HG03378 (cell line): ENCODE results near the gene OVOL3.
A peak's percentile ranks its signal among the peaks of the same experiment; 100 is the strongest.
"Not testable (repeated sequence)": the region's sequence is repeated elsewhere in the genome, so short reads cannot be mapped to it uniquely, and the experiment has no call there.

Source experiments
- ATAC-seq: cut with Tn5 transposase; IDR thresholded peaks from one replicate; pipeline ENCODE4 v1.9.1; 2021; ENCODE audit warnings: mild to moderate bottlenecking, moderate library complexity; ENCODE audit not compliant: unreplicated experiment

OVOL3 gene

DNA sequence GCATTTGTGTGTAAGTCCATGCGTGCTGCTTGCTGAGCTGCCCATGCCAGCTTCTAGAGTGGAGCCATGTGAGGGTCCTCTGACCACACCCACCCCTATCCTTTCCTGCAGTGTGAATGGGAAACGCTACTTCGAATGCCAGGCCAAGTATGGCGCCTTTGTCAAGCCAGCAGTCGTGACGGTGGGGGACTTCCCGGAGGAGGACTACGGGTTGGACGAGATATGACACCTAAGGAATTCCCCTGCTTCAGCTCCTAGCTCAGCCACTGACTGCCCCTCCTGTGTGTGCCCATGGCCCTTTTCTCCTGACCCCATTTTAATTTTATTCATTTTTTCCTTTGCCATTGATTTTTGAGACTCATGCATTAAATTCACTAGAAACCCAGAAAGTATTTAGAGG is 14.6 kb downstream of the OVOL3 start:
- no peak for ATAC-seq

DNA sequence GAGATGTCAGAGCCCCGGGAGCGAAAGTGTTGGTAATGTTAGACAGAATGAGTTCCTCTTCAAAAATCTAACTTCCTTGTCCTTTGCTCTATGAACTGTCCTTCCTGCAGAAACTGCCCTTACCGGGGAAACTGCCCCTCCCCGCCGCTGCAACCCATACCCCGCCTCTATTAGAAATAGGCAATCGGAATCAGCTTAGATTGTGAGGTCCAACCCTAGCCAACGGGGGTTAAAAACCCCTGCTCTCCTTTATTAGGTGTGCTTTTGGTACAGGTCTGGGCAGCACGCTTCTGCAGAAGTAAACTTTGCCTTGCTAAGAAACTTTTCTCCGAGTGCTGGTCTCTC is 17.4 kb downstream of the OVOL3 start:
- no peak for ATAC-seq

DNA sequence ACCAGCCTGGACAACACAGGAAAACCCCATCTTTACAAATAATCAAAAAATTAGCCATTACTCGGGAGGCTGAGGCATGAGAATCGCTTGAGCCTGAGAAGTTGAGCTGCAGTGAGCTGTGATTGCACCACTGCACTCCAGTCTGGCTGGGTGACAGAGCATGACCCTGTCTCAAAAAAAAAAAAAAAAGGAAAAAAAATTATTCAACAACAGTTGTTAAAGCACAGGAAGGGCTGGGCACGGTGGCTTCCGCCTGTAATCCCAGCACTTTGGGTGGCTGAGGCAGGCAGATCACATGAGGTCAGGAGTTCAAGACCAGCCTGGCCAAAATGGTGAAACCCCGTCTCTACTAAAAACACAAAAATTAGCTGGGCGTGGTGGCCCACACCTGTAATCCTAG is 20.3 kb downstream of the OVOL3 start:
- not testable (repeated sequence) for ATAC-seq

DNA sequence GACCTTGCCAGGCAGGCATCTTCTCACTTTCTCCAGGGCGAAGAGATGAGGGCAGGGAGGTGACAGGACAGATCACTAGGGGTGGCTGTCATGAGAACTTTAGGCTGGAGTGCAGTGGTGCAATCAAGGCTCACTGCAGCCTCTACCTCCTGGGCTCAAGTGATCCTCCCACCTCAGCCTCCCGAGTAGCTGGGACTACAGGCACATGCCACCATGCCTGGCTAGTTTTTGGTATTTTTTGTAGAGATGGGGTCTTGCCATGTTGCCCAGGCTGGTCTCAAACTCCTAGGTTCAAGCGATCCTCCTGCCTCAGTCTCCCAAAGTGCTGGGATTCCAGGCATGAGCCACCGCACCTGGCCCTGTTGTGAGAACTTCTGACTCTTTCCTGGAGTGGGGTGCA is 23.9 kb downstream of the OVOL3 start:
- ATAC-seq, result not testable (repeated sequence)

DNA sequence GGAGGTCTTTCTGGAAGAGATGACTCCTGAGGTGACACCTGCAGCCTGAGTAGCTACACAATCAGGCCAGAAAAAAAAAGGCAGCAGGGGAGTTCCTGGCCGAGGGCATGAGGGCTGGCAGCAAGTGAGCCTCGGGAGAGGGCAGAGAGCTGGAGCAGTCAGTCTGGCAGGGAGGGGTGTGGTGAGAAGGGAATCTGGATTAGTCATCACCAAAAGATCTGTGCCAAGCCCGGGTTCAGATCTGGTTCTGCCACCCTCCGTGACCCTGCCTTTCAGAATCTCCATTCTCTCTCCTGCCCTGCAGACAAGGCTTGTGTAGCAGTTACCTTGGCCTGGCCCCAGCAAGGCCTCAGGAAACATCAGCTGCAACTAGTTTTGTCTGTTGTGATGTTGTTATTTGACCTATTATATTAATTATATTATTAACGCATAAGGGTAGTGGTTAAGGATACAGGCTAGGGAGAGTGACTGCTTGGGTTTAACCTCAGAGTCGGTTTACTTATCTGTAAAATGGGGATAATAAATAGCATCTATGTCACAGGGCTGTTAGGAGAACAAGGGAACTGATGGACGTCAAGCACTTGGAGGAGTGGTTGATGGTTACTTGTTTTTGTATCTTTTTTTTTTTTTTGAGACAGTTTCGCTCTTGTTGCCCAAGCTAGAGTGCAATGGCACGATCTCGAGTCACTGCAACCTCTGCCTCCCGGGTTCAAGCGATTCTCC is 26.2 kb downstream of the OVOL3 start:
- ATAC-seq, result no peak

DNA sequence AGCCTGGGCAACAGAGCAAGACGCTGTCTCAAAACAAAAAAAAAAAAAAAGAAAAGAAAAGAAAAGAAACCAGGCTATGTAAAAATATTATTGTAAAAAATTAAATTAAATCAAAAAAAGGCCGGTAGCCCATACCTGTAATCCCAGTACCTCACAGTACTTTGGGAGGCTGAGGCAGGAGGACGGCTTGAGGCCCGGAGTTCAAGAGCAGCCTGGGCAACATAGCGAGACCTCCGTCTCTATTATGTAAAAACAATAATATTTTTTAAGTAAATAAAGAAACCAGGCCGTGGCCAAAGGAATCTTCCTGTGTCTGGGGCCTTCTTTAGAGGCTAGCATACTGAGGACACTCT is 28.2 kb downstream of the OVOL3 start:
- no peak for ATAC-seq

DNA sequence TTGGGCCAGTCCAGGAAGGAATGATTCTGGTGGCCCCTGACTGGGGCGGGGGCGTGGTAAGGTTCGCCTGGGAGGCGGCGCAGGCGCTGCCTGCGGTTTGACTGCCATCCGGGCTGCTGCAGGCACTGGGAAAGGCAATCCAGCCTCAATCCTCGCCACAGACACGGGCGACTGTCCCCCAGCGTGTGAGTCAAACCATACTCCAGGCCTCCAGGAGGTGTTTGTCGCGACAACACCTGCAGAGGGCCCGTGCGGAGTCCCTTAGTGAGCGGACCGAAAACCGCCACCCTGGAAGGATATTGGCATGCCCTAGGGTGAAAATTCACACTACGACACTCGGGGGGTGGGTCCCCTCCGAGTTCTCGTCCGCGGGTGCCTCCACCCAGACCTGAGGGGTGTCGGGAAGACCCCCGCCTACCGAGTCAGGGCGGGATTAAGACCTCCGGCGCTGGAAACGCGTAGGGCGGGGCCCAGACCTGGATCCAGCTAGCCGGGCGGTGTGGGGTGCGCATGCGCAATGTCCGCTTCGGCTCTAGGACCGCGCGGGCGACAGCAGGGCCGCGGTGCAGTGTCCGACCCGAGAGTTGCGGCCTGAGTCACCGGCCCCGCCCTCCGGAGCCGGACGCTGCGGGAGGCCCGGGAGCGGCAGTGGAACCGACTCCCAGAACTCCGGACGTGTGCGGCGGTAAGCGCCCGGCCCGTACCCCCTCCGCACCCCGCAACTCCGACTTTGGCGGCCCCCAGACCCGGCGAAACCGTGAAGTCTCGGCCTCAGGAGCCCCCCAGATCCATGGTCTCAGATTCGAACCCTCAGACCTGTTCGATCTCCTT is 28.7 kb downstream of the OVOL3 start, which contains the start of gene CAPNS1:
TSS of gene CAPNS1 (plus strand) at position 594 of the 831 bp plus-strand sequence. CDS start 946 bp downstream, outside the sequence.
- ATAC-seq, result peak; percentile 77

DNA sequence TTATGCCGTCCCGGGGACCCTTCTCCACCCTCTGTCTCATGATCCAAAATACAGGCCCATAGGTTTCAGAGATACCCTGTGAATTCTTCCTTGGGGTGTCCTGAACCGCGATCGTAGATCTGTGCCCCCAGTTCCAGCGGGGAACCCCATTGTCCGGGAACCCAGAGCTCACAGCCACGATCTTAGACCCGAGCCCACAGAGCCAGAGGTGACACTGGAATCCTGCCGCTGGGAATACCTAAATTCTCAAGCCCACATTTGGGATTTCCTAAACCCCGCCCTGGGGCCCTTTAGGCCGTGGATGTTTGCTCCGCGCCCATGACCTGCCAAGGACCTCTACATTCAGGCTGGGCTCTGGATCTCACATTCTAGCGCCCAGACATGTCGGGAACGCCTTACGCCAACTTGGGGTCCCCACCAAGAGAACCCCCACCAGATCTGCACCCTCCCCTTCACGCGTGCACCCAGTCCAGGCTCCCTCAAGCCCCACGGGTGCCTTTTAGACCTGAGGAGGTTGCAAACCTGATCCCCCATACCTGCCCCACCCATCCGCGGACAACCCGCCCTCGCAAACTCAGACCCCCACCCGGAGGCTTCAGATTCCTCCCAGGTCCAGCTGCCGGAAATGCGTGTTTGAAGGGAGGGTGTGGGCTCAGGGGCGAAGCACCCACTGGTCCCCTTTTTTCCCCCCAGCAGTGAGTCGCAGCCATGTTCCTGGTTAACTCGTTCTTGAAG is 29.5 kb downstream of the OVOL3 start:
- no peak for ATAC-seq

DNA sequence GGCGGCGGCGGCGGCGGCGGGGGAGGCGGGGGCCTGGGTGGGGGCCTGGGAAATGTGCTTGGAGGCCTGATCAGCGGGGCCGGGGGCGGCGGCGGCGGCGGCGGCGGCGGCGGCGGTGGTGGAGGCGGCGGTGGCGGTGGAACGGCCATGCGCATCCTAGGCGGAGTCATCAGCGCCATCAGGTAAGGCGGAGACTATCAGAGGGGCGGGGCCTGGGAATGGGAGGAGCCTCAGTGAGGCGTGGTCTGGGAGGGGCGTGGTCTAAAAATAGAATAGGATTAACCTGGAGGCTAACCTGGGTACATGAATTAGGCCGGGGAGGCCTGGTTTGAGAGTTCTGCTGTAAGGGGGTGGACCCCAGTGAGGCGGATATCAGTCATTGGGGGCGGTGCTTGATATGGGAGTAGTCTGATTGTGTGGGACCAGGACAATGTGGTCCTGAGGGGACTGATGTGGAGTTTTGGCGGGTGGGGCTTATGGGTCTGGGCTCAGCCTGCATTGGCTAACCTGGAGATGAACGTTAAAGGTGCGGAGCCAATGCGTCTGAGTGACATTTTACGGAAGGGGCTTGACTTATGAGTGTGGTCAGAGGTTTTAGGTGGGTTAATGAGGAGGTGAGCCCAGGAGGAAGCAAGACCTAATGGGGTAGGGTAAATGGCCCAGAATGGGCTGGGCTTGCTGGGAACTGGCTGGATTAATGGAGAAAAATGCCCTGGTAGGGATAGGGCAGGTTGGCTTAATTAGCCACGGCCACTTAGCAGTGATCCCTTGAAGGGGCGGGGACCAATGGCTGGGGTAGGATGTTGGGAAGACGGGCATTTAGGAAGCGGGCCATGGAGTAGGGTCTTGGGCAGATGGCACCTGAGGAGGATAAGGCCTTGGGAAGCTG is 30.3 kb downstream of the OVOL3 start:
- ATAC-seq, result peak; percentile 44

DNA sequence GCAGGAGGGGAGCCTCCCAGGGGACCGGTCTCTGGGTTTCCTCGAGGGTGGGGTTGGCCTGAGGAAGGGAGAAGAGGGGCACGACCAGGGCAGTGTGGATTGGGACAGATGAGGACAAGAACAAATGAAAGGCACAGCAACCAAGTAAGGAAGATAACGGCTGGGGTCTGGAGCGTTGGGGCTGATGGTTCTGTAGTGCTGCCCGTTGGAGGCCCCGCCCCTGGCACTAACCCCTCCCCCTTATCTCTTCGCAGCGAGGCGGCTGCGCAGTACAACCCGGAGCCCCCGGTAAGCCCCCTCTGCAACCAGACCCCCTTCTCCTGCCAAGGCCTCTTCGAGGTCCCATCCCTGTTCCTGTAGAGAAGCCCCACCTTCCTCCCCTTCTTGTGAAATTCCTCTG is 31.1 kb downstream of the OVOL3 start:
- no peak for ATAC-seq

DNA sequence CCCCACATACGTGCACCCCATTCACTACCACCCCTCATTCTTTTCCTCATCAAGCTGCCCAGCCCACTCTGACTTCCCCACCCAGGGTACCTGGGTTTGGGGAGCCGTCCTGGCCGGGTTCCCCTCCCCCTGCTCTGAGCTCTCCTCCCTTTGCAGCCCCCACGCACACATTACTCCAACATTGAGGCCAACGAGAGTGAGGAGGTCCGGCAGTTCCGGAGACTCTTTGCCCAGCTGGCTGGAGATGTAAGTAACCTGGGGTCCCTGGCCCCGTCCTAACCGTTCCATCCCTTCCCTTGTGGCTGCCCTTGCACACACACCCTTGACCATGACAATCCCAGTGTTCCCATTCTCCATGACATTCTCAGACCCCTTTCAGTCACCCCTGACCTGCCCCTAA is 31.6 kb downstream of the OVOL3 start:
- ATAC-seq, result no peak

DNA sequence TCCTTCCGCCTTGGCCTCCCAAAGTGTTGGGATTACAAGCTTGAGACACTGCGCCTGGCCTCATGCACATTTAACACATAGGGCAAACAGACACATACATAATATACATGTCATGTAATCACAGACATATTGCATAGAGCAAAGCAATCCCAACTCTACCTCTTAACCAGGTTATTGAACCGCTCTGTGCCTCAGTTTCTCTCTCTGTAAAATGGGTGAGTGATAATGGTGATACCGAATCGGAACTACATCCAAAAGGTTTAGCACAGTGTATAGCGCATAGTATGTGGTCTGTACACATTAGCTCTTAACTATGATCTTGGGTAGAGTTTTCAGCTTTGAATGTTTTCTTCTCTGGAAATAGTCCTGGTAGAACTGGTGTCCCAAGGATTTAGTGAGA is 33.7 kb downstream of the OVOL3 start:
- no peak for ATAC-seq

DNA sequence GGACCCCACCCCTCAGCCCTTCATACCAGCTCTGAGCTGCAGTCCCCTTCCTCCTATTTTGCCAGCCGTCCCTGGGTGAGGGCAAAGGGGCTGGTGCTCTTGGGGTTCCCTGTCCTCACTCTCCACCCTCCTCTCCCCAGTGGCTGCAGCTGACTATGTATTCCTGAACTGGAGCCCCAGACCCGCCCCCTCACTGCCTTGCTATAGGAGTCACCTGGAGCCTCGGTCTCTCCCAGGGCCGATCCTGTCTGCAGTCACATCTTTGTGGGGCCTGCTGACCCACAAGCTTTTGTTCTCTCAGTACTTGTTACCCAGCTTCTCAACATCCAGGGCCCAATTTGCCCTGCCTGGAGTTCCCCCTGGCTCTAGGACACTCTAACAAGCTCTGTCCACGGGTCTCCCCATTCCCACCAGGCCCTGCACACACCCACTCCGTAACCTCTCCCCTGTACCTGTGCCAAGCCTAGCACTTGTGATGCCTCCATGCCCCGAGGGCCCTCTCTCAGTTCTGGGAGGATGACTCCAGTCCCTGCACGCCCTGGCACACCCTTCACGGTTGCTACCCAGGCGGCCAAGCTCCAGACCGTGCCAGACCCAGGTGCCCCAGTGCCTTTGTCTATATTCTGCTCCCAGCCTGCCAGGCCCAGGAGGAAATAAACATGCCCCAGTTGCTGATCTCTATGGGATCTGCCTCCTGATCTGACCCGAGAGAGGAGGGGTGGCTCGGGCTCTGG is 38.9 kb downstream of the OVOL3 start:
- no peak for ATAC-seq

DNA sequence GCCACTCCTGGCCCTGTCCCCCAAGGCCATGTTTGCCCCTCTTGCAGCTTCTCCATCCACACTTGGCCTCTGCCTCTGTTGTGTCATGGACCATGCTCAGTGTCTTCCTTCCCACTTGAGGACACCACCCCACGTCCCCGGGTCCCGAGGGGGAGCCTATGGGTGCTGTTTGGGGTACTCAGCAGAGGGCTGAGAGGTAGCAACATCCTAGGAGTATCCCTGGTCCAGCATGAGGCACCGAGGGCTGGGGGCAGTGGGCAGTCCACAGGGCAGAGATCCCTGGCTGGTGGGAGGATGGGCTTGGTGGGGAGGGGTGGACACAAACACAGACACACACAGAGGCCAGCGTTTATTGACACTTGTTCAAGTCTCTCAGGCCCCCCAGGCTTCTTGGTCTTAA is 39.6 kb downstream of the OVOL3 start:
- no peak for ATAC-seq

DNA sequence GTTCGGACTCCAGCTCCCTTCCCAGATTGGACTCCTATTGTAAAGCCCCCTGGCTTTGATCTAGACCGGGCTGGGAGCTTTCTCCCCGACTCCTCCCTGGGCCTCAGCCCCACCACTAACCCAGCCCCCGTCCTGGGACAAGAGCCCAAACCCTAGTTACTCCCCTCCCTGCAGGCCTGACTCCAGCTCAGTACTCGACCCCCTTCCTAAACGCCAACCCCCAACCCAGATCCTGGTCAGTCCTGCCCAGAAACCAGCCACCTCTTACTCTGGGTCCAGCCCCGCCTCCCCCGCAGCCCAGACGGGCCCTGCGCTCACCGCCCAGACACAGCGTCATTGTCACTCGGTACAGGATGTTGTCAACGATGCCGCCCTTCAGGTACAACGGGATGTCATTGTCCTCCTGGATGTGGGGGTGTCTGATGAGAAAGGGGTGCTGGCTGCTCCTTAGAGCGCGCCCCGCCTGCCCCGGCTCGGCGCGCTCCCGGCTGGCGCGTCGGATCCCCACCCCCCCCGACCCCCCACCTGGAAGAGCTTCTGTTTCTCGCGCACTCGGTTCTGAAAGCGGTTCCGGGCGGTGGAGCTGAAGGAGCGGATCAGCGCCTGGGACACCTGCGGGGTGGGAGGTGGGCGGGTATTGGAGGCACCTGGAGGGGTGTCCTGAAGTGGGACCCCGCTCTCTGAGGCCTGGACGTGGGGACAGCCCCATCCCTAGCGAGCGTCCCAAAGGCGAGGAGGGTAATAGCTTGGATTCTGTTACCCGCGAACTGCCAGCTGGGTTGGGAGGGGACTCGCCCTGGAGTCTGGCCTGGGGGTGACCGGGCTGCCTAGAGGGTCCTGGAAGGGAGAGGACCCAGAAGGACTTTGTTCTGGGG is 40.4 kb downstream of the OVOL3 start:
- ATAC-seq, result no peak

DNA sequence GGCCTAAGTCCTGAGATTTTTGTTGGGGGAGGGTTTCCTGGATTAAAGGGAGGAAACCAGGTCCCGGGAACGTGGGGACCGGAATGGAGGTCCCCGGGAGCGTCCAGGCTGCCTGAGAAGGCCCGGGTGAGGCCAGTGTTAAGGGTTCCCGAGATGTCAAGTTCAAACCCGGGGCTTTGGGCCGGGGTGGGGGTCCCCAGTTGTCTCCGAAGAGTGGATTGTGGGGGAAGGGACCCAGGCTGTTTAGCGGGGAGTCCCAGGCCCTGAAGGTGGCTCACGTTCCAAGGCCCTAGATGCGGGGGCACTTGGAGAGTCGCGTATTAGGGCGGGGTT is 41.0 kb downstream of the OVOL3 start:
- no peak for ATAC-seq

DNA sequence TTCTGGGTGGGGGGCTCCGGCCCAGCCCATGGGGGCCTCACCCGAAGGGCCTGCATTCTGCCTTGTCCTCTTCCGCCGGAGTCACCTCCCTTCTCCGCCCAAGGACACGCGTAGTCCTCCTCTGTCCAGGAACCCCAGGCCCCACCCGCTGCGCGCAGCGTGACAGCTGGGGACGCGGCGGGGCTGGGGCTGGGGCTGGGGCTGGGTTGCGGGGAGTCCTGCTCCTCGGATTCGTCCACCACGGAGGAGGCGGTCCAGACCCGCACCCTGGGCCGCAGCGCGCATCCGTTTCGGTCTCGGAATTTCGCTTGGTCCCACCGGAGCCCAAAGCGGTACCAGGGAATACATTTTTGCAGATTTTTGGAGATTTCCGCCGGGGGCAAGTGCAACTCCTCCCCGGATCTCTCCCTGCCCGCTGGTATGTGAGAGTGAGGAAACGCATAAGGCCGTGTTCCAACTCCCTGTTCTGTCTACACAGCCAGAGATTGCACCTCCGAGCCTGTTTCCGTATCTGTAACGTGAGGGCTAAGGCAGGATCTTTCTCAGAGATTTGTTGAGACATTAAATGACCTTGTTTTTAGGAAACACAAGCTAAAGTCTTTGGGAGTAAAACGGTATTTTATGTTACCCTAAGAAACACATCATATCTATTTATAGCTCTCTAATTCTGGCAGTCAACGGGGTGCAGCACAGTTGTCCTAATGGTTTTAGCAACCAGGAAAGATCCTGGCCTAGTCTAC is 41.6 kb downstream of the OVOL3 start, which contains the start of gene COX7A1:
TSS of gene COX7A1 (minus strand) at position 96 of the 740 bp plus-strand sequence. CDS start at position 56, 40 bp downstream.
- no peak for ATAC-seq

DNA sequence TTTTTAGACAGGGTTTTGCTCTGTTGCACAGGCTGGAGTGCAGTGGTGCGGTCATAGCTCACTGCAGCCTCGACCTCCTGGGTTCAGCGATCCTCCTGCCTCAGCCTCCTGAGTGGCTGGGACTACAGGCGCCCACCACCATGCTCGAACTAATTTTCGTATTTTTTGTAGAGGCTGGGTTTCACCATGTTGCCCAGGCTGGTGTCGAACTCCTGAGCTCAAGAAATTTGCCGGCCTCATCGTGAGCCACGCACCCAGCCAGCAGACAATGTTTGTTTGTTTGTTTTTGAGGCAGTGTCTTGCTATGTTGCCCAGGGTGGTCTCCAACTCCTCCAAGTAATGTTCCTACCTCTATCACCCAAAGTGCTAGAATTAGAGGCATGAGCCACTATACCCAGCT is 42.2 kb downstream of the OVOL3 start:
- ATAC-seq, result no peak
